Chondrocyte (in vitro differentiated cells): ENCODE data around the gene SREBF1. TPM values are rescaled to one million over a fixed set of nuclear protein-coding genes. Genes with fewer than 3 reads are reported as not detected.

ENCODE experiments used
- DNase-seq: peaks from one replicate; pipeline ENCODE4 v3.0.0; 2021; ENCODE audit warnings: mixed read lengths, low spot score
- H3K27ac Mint-ChIP-seq: one replicate; pipeline ENCODE4 v1.8.0; 2021; ENCODE audit warnings: mild to moderate bottlenecking, moderate library complexity, mixed read lengths; ENCODE audit not compliant: unreplicated experiment
- H3K27me3 Mint-ChIP-seq: 2 replicates; pipeline ENCODE4 v1.8.0; 2021; ENCODE audit warnings: low read depth, mixed read lengths
- H3K36me3 Mint-ChIP-seq: 2 replicates; pipeline ENCODE4 v1.8.0; 2021; ENCODE audit warnings: low read depth, mixed read lengths
- H3K4me1 Mint-ChIP-seq: 2 replicates; pipeline ENCODE4 v1.8.0; 2021; ENCODE audit warnings: low read depth, mild to moderate bottlenecking, mixed read lengths
- H3K4me3 Mint-ChIP-seq: one replicate; pipeline ENCODE4 v1.8.0; 2021; ENCODE audit warnings: mild to moderate bottlenecking, moderate library complexity, mixed read lengths; ENCODE audit not compliant: unreplicated experiment
- H3K9me3 Mint-ChIP-seq: 2 replicates; pipeline ENCODE4 v1.8.0; 2021; ENCODE audit warnings: low read depth, mixed read lengths
- total RNA-seq: library from RNA; stranded (reverse); gene quantifications from 3 replicates; pipeline ENCODE4 v1.2.1, GENCODE V29; 2021
- TF ChIP-seq, protein P1 (sequence below): fragments of 200-600 bp; sonication (generic); IDR thresholded peaks from 2 replicates; pipeline ENCODE4 v1.5.0; 2021; ENCODE audit warnings: antibody characterized with exemption, mild to moderate bottlenecking, moderate library complexity

Gene SREBF1
- total RNA-seq, 1 donor from 2014 or later = 22.8 TPM

DNA sequence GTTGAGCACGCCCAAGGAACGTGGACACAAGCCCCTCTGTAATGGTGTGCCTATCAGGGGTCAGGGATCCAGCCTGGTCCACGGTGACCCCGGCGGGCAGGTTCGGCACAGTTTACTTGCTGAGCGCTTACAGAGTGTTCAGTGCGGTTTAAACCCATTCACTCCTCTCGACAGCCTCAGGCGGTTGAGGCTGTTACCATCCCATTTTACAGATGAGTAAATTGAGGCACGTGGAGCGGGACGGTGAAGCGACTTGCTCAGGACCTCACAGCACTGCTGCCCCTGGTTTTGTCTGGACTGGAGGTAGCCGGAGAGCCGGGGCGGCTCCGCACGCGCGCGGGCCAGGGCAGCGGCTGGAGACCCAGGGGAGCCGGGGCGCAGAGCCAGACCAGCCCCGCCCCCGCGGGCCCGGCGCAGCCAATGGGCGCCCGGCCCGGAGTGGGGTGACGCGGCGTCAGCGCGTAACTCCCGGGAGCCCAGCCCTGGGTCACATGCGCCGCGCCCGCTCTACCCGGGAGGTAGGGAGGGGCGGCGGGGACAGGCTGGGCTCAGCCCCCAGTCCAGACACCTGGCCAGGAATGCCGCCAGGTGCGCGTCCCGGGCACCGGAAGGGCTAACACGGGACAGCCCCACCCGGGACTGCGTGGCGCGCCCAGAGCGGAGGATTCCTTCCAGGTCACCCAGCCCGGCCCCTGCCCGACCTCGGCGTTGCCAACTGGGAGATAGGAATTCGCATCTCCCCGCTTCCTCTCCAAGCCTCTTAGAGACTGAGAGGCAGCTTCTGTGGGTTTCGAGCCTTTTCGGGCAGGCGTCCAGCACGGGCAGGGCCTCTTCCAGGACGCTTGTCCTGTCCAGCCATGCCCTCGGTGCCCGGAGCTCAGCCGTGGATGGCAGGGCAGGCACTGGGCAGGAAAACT, 3.3 kb upstream of the SREBF1 start:
- TF ChIP-seq, protein P1, sequence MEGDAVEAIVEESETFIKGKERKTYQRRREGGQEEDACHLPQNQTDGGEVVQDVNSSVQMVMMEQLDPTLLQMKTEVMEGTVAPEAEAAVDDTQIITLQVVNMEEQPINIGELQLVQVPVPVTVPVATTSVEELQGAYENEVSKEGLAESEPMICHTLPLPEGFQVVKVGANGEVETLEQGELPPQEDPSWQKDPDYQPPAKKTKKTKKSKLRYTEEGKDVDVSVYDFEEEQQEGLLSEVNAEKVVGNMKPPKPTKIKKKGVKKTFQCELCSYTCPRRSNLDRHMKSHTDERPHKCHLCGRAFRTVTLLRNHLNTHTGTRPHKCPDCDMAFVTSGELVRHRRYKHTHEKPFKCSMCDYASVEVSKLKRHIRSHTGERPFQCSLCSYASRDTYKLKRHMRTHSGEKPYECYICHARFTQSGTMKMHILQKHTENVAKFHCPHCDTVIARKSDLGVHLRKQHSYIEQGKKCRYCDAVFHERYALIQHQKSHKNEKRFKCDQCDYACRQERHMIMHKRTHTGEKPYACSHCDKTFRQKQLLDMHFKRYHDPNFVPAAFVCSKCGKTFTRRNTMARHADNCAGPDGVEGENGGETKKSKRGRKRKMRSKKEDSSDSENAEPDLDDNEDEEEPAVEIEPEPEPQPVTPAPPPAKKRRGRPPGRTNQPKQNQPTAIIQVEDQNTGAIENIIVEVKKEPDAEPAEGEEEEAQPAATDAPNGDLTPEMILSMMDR = no peak
- Mint-ChIP-seq H3K27ac (peak overlapping the region; percentile 97), H3K4me1 (peaks cover 50% of the 10 kb centered on the region), H3K27me3 (no peaks in the 10 kb centered on the region), H3K4me3 (peak overlapping the region; percentile 56), H3K36me3 (no peaks in the 10 kb centered on the region), H3K9me3 (no peaks in the 10 kb centered on the region)
- DNase-seq = no peak

DNA sequence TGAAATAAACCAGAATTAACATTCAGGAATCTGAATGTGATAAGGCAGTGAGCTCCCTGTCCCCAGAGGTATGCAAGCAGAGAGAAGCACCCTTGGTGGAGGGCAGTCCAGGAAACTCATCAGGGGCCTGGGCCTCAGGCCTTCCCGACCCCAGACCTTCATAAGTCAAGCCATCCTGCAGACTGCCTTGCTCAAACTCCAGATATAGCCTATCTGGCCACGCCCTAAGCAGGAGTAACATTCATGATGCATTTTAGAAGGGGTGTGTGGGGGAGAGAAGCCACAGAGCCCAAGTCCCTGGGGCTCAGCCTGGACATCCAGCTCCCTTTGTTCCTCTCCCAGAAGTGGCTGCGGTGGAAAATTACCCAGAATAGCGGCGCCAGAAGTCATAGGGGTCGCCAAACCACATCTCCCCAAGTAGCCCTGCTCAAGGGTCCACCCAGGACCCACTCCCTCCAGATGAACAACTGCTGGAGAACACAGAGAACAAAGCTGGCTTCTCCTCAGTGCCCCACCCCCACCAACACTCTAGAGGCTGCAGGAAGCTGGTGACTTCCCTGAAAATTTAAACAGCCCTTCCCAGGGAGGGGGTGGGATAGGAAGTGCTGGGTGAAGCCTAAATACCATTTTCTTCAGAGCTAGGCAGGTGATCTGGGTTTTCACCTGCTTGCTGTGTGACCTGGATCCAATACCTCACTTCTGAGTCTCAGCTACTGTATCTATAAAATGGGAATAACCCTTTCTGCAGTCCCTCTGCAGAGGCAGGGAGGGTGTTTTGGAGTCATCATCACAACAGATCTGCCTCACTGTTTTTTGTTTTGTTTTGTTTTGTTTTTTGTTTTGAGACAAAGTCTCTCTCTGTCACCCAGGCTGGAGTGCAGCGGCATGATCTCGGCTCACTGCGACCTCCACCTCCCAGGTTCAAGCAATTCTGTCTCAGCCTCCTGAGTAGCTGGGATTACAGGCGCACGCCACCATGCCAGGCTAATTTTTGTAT, 1.5 kb upstream of the SREBF1 start:
- Mint-ChIP-seq H3K9me3 (no peaks in the 10 kb centered on the region), H3K36me3 (no peaks in the 10 kb centered on the region), H3K4me3 (peak overlapping the region; percentile 82), H3K27me3 (no peaks in the 10 kb centered on the region), H3K4me1 (peaks cover 59% of the 10 kb centered on the region), H3K27ac (peak overlapping the region; percentile 97)
- DNase-seq = no peak
- TF ChIP-seq, protein P1 = no peak

DNA sequence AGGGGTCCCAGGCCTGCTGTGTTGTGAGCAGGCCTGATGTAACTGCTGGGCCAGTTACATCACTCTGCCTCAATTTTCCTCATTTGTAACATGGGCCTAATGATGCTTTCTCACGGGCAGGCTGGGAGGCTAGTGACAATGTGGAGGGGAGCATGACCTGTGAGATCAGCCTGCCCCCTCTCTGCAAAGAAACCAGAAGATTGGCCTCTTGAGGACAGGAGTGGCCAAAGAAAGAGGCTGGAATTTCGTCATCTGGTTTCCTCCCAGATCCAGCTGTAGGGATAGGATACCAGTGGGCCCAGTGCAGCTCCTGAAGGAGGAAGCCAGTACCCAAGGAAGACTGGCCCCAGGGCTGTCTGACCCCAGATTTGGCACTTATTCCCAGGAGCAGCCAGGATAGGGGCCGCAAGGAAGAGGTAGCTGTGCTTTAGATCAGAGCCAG, 615 bp upstream of the SREBF1 start:
- Mint-ChIP-seq H3K27me3 (no peaks in the 10 kb centered on the region), H3K4me1 (peaks cover 59% of the 10 kb centered on the region), H3K9me3 (no peaks in the 10 kb centered on the region), H3K4me3 (peak overlapping the region; percentile 82), H3K27ac (peak overlapping the region; percentile 97), H3K36me3 (no peaks in the 10 kb centered on the region)
- no peak for DNase-seq
- TF ChIP-seq, protein P1 = no peak

DNA sequence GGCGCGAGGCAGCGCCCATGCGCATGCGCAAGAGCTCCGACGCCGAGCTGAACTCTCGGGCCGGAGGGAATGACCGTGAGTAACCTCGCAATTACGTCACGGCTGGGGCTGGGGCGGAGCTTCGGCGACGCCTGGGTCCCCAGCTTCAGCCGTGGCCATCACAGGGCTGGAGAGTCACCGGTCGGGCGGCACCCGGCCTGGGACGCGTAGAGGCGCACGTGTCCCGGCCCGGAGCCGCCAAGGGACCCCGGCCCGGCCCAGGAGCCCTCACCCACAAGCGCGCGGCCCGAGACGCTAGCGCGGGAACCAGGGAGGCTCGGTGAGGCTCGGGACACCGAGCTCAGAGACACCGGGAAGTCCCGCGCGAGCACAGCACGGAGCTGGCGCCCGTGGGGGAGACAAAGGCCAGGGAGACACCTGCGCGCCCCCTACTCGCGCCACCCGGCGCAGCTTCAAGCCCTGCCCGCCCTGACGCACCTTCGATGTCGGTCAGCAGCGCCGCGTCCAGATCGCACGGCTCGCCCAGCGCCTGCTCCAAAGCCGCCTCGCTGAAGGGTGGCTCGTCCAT, 452 bp downstream of the SREBF1 start:
- no peak for DNase-seq
- H3K36me3 Mint-ChIP-seq = no peaks in the 10 kb centered on the region
- peaks cover 53% of the 10 kb centered on the region for H3K4me1 Mint-ChIP-seq
- TF ChIP-seq, protein P1 = no peak
- peak overlapping the region; percentile 87 for H3K27ac Mint-ChIP-seq
- H3K4me3 Mint-ChIP-seq = peak overlapping the region; percentile 82
- no peaks in the 10 kb centered on the region for H3K27me3 Mint-ChIP-seq
- H3K9me3 Mint-ChIP-seq = no peaks in the 10 kb centered on the region
